Natural killer cell (primary cell): Measurements from ENCODE around the gene CLDN18. TPM values are rescaled to one million over a fixed set of nuclear protein-coding genes. Genes with fewer than 3 reads are reported as not detected.

Experiments
- ATAC-seq, 3 donors: fragments of 150-1000 bp in 2 of 3; fragments of 200-7000 bp in 1 of 3; cut with Tn5 transposase; 1 replicate in 1 of 3; 2 replicates in 2 of 3; pipeline ENCODE4 v1.10.0; 2021; ENCODE audit warnings: mild to moderate bottlenecking in 2 of 3, moderate library complexity in 2 of 3
- DNase-seq, 2 donors: peaks; one replicate each; pipeline versions ENCODE4 v3.0.0 to v3.0.0-alpha.2; 2013 to 2021; ENCODE audit warnings: mixed read lengths in 1 of 2
- H3K27ac ChIP-seq: one replicate; pipeline ENCODE4 v1.5.1; 2013; ENCODE audit warnings: mild to moderate bottlenecking, low read length
- H3K27me3 ChIP-seq: one replicate; pipeline ENCODE4 v1.6.1; 2013; ENCODE audit warnings: low read length; ENCODE audit not compliant: control insufficient read depth, insufficient read depth
- H3K36me3 ChIP-seq: one replicate; pipeline ENCODE4 v1.6.1; 2013; ENCODE audit warnings: low read length; ENCODE audit not compliant: control insufficient read depth, insufficient read depth
- H3K4me1 ChIP-seq: one replicate; pipeline ENCODE4 v1.6.1; 2013; ENCODE audit warnings: low read length; ENCODE audit not compliant: control insufficient read depth, insufficient read depth
- H3K4me3 ChIP-seq: one replicate; pipeline ENCODE4 v1.5.1; 2013; ENCODE audit warnings: low read length
- H3K9me3 ChIP-seq: one replicate; pipeline ENCODE4 v1.6.1; 2013; ENCODE audit warnings: low read length; ENCODE audit not compliant: control insufficient read depth, insufficient read depth
- H3K27ac Mint-ChIP-seq, 2 donors: one replicate each; pipeline ENCODE4 v1.8.0; 2022; ENCODE audit warnings: mild to moderate bottlenecking in 2 of 2, mixed read lengths in 2 of 2, moderate library complexity in 1 of 2
- H3K27me3 Mint-ChIP-seq, 2 donors: one replicate each; pipeline ENCODE4 v1.8.0; 2022; ENCODE audit warnings: low read depth in 2 of 2, mixed read lengths in 2 of 2
- H3K36me3 Mint-ChIP-seq: one replicate; pipeline ENCODE4 v1.8.0; 2022; ENCODE audit warnings: mixed read lengths
- H3K4me1 Mint-ChIP-seq, 2 donors: one replicate each; pipeline ENCODE4 v1.8.0; 2022; ENCODE audit warnings: mixed read lengths in 2 of 2
- H3K4me3 Mint-ChIP-seq: one replicate; pipeline ENCODE4 v1.8.0; 2022; ENCODE audit warnings: mild to moderate bottlenecking, moderate library complexity, mixed read lengths
- H3K9me3 Mint-ChIP-seq, 2 donors: one replicate each; pipeline ENCODE4 v1.8.0; 2022; ENCODE audit warnings: mixed read lengths in 2 of 2
- CTCF ChIP-seq: fragments of 200-600 bp; IDR thresholded peaks from one replicate; pipeline ENCODE4 v1.8.0; 2022; ENCODE audit warnings: antibody characterized with exemption
- whole genome bisulfite sequencing: methylation state at CpG from one replicate; pipeline ENCODE4 v1.1.7; 2013; ENCODE audit warnings: missing lambda C conversion rate; ENCODE audit not compliant: insufficient coverage; 5-methylcytosine and 5-hydroxymethylcytosine counted together
- intact Hi-C: fragments of 100-400 bp; cut with micrococcal nuclease; formaldehyde crosslinking; loops from one replicate; pipeline ENCODE4 v1.14.2; 2022
- total RNA-seq, 4 donors: library from RNA; stranded (reverse); fragments of 120-200 nt in 1 of 4; gene quantifications; one replicate each; pipeline versions ENCODE4 v1.2.3 to v1.2.4, GENCODE V29; 2013 to 2022

CLDN18 gene
- total RNA-seq, 3 donors from 2014 or later (not counting 1 experiment from before 2014, with no cell fraction given) = not detected

- peaks cover 0 to 2% of the 10 kb centered on the region in 2 donors for H3K9me3 Mint-ChIP-seq
- Histone ChIP-seq H3K36me3 (no peaks in the 10 kb centered on the region), H3K27me3 (no peaks in the 10 kb centered on the region), H3K4me1 (no peaks in the 10 kb centered on the region), H3K4me3 (no peak overlapping the region), H3K27ac (no peak overlapping the region), H3K9me3 (no peaks in the 10 kb centered on the region)
- no peaks in the 10 kb centered on the region for H3K36me3 Mint-ChIP-seq
- ATAC-seq (no peak), DNase-seq (no peak)
- no peaks in the 10 kb centered on the region for H3K4me1 Mint-ChIP-seq
- no peak overlapping the region for H3K4me3 Mint-ChIP-seq
- H3K27me3 Mint-ChIP-seq = peaks cover 6 to 19% of the 10 kb centered on the region in 2 donors
- no peak overlapping the region for H3K27ac Mint-ChIP-seq
- TF ChIP-seq CTCF = no peak
- 90% methylated on average over 3 of the region's 4 CpGs for WGBS
- intact Hi-C loops = no loop called here
These were observed 28.9 kb downstream of the CLDN18 start for GRCh38 chr3:138038725-138039462.

- H3K27me3 Mint-ChIP-seq = peaks cover 3 to 30% of the 10 kb centered on the region in 2 donors
These were observed 32.1 kb downstream of the CLDN18 start for GRCh38 chr3:138042043-138042442.

GRCh38 chr3:138043266-138044029 lies 33.5 kb downstream of the CLDN18 start:
- ATAC-seq (no peak), DNase-seq (no peak)
- no peaks in the 10 kb centered on the region for H3K36me3 Mint-ChIP-seq
- H3K36me3 ChIP-seq = no peaks in the 10 kb centered on the region
- no peaks in the 10 kb centered on the region for H3K9me3 ChIP-seq
- H3K27ac ChIP-seq = no peak overlapping the region
- H3K9me3 Mint-ChIP-seq = peaks cover 0 to 2% of the 10 kb centered on the region in 2 donors
- no peak overlapping the region for H3K27ac Mint-ChIP-seq
- no peak overlapping the region for H3K4me3 Mint-ChIP-seq
- no peak overlapping the region for H3K4me3 ChIP-seq
- H3K4me1 Mint-ChIP-seq = no peaks in the 10 kb centered on the region
- intact Hi-C loops = no loop called here
- H3K27me3 Mint-ChIP-seq = peaks cover 0 to 20% of the 10 kb centered on the region in 2 donors
- WGBS = 92% methylated on average over 3 of the region's 3 CpGs
- no peaks in the 10 kb centered on the region for H3K27me3 ChIP-seq
- H3K4me1 ChIP-seq = no peaks in the 10 kb centered on the region
- TF ChIP-seq CTCF = no peak

More at GRCh38 chr3:138042043-138042442, 32.1 kb downstream of the CLDN18 start:
- intact Hi-C loops = no loop called here
- ATAC-seq (no peak), DNase-seq (no peak)
- no peak overlapping the region for H3K27ac ChIP-seq
- Mint-ChIP-seq H3K27ac (no peak overlapping the region), H3K4me1 (no peaks in the 10 kb centered on the region), H3K4me3 (no peak overlapping the region), H3K9me3 (peaks cover 0 to 3% of the 10 kb centered on the region in 2 donors), H3K36me3 (no peaks in the 10 kb centered on the region)
- no peak overlapping the region for H3K4me3 ChIP-seq
- H3K36me3 ChIP-seq = no peaks in the 10 kb centered on the region
- H3K27me3 ChIP-seq = no peaks in the 10 kb centered on the region
- no peaks in the 10 kb centered on the region for H3K9me3 ChIP-seq
- WGBS = 93% methylated on average over 2 of the region's 2 CpGs
- TF ChIP-seq CTCF = no peak
- H3K4me1 ChIP-seq = no peaks in the 10 kb centered on the region
